GM10266 (cell line): ENCODE results near the gene MGLL.

Experiments used
- DNase-seq: peaks from one replicate; pipeline ENCODE4 v3.0.0; 2012; ENCODE audit errors: extremely low spot score
- CTCF ChIP-seq: IDR thresholded peaks from 2 replicates; pipeline ENCODE4 v1.5.1; 2012; ENCODE audit warnings: mild to moderate bottlenecking, low read depth; ENCODE audit not compliant: control insufficient read depth, insufficient read depth; ENCODE audit errors: missing control alignments

Gene MGLL

DNA sequence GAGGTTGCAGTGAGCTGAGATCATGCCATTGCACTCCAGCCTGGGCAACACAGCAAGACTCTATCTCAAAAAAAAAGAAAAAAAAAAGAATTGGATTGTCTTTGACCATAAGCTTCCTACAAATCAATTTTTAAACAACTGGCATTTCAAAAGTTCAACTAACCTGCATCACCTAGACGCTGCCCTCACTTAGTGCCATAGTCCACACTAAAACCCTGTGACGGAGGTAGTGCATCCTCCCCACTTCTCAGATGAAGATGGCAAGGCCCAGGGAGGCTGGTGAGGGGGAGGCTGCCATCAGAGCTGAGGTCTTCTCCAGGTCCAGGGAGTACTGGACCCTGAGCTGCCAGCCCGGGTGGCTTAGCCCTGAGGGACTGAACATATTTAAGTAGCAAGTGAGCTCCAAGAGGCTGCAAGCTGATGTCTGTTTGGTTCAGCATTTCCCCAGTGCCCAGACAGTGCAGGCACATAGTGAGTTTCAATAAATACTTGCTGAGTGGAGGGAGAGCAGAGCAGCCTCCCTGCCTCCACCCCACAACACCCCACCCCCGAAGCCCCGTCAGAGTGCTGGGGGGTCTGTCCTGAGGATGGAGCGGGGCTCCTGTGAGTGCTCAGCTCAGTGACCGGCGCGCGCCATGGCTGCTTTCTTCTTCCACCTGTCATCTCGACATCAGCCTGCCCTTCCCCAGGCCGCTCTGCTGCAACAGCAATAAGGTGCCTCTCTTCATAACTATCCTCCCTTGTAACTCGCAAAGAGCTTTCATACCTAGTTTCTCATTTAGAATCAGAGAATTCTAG, 52.8 kb downstream of the MGLL start:
- no peak for DNase-seq
- no peak for TF ChIP-seq CTCF

GRCh38 chr3:127768346-127769008, 53.8 kb downstream of the MGLL start:
- no peak for DNase-seq

GRCh38 chr3:127767126-127767525, 55.2 kb downstream of the MGLL start:
- DNase-seq, result no peak
- TF ChIP-seq CTCF, result no peak

More at GRCh38 chr3:127768346-127769008, 53.8 kb downstream of the MGLL start:
- TF ChIP-seq CTCF, result no peak

DNA sequence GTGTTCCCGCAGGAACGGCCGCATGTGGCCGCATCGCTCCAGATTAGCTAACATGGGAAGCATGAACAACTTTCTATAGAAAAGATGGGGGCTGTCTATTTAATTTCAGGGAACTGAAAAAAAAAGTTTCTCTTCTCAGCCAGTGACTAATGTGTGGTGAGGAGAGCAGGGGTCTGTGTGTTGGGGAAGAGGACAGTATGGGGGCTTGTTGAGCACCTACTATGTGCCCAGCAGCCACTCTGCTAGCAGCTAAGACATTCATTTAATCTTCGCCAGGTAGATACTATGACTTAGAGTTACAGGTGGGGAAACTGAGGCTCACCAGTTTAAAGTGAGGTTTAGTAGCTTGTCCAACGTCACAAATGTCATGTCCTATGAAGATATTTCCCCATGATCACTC, 56.6 kb downstream of the MGLL start:
- no peak for TF ChIP-seq CTCF
- no peak for DNase-seq

DNA sequence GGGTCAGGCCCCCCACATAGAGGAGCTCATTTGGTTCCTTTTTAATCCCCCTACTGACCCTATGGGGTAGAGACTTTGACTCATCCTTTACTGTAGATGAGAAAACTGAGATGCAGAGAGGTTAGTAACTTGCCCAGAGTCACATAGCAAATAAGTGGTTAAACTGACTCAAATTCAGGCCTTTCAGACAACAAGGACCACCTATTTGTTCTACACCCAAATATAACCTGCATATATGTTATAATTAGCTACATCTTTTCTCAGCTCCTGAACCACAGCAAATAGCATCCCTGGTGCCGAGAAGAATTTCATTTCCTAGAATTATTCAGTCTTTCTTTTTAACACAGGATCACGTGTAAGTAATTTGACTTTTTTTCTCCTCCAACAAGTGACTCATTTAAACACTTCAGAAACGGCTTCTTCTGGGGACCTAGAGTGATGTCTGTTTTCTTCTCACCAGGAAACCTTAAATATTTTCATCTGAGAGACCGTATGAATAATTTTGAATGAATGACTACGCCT, 57.4 kb downstream of the MGLL start:
- peak; percentile 37 for DNase-seq
- no peak for TF ChIP-seq CTCF

DNA sequence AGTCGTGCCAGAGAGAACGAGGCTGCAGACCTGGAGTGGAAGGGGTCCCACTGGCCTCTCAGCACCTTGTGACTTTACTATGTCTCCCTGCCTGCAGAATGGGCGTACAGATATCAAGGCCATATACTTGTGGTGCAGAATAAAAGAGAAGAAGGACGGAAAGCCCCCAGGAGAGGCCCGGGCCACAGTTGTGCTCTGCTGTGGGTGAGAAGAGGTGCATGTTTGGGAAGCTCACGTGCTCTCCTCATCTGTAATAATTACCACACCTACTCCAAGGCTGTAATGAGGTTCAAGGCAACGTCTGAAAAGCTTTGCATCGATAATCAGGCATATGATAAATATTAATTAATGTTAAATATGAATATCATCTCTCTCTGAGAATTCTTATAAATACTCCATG, 58.0 kb downstream of the MGLL start:
- no peak for TF ChIP-seq CTCF
- no peak for DNase-seq

DNA sequence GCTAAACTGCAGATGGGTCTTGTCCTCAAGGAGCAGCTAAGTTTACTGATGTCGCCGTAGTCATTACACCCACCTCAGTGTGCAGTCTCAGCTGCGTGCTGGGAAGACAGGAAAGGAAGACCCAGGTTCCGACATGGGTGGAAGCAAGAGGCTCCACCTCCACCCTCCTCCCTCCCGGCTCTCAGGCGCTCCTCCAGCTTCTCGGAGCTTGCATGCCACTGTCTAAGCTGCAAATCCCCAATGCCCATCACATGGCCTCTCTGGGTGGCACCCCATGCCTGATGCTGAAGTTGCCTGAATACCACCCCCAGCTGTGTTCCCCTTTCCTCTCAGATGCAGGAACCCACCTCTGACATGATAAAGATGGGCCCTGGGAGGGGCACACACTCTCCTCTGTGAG, 58.5 kb downstream of the MGLL start:
- no peak for TF ChIP-seq CTCF
- DNase-seq, result no peak
